Measurements from ENCODE around the gene SOX6.
"Not testable (repeated sequence)": the region's sequence is repeated elsewhere in the genome, so short reads cannot be mapped to it uniquely, and the experiment has no call there.

SOX6 gene

DNA sequence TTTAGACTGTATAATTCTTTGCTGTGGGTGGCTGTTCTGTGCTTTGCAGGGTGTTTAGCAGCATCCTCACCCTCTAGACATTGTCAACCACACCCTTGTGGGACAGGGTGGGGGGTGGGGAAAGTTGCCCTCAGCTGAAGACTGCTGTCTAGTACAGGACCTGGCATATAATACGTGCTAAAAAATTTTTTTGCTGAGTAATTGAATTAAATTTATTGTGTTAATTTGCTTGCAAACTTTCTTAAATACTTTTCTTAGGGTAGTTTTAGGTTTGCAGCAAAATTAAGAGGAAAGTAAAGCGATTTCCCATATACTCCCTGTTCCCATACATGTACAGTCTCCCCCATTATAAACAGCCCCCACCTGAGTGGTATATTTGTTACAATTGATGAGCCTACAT, 268.5 kb downstream of the SOX6 start:
- no peak for DNase-seq

GRCh38 chr11:16086229-16086819, 270.0 kb downstream of the SOX6 start:
- DNase-seq = no peak

- DNase-seq = no peak
These were observed 274.0 kb downstream of the SOX6 start for GRCh38 chr11:16082095-16083055.

DNA sequence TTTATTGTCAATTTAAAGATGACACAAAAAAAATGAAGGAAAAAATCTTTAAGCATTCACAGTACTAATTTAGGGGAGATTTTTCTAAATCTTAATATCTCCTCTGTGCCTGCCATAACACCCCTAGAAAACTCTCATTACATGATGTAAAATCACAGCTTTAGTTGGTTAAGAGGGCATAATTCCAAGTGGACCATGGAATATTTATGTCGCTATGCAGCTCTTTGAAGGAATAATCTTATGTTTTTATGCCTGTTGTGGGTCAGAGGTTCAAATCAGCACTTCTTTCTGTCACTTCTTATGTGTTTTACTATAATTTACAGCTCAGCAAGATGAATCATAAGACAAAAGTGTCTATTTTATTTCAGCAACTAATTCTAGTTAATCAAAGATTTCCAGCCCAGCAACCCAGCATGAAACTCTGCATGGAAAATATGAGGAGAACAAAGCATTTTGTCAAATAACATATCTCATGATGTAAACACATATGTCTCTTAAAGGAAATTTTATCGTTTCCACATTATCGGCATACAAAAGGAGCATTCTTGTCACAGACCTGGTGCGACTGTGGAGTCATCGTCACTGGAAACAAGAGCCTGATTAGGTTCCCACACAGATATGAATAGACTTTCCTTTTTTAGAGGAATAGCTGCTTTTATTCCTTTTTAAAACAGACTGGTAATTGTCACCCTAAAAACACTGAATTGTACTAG, 274.8 kb downstream of the SOX6 start:
- DNase-seq = no peak

DNA sequence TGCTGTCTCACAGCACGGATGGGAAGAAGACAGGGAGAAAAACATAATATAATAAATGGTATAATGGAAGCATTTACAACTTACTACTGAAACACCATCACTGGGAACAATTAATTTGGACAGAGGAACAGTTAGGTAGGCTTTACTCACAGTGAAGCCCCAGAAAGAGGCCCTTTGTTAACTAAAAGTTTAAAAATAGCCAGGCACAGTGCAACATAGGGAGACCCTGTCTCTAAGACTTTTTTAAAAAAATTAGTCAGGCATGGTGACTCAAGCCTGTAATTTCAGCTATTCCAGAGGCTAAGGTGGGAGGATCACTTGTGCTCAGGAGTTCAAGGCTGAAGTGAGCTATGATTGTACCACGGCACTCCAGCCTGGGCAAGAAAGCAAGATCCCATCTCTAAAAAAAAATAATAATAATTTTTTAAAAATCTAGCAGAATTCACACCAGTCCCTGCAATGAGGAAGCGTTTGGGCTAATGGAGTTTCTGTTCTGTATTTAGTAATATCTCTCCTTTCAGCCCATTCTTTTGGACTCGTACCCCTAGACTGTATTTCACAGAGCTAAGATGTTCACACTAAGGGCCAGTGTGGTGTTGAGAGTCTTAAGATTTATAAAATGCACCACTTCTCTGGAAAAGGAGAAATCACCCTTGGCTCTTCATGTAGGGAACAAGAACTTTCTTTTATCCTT, 275.5 kb downstream of the SOX6 start:
- DNase-seq = no peak

DNA sequence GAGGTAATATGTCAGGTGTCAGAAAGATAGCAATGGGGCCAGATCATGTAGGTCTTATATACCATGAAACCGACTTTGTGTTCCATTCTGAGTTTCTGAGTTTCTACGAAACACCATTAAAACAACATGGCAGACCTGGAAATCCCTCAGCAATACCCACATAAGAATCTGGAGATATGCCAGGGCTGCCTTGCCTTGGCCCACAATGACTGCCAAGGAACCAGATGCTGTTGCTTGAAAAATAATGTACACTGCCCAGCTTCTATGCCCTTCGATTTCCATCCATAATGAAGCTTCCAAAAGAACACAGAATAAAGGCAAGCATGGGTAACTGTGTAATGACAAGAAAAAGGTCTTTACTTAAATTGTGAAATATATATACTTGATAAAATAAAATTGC, 277.4 kb downstream of the SOX6 start:
- DNase-seq = no peak

DNA sequence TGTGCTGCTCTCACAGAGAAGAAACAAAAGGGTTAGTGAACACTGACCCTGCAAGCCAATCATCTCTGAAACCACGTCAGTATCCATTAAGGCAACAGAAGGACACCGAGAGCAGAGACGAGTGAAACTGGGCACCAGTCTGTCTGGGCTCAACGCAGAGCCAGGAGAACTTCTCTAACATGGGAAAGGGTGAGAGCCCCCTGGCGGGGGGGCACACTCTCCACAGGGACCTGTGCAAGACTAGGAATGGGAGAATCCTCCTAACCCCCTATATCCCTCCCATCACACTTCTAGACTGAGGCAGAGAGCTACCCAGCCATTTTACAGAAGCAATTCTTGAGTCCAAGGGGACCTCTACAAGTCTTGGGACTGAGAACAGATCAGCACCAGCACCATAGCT, 285.8 kb downstream of the SOX6 start:
- DNase-seq = no peak

DNA sequence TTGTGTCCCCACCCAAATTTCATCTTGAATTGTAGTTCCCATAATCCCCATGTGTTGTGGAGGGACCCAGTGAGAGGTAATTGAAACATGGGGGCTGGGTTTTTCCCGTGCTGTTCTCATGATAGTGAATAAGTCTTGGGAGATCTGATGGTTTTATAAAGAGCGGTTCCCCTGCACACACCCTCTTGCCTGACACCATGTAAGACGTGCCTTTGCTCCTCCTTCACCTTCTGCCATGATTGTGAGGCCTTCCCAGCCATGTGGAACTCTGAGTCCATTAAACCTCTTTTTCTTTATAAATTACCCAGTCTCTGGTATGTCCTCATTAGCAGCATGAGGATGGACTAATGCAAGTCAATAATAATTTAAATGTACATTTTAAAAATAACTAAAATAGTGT, 289.1 kb downstream of the SOX6 start:
- DNase-seq = not testable (repeated sequence)

- DNase-seq = no peak
These were observed 297.0 kb downstream of the SOX6 start for GRCh38 chr11:16059332-16059731.

- DNase-seq = no peak
These were observed 297.7 kb downstream of the SOX6 start for GRCh38 chr11:16058671-16059070.

DNA sequence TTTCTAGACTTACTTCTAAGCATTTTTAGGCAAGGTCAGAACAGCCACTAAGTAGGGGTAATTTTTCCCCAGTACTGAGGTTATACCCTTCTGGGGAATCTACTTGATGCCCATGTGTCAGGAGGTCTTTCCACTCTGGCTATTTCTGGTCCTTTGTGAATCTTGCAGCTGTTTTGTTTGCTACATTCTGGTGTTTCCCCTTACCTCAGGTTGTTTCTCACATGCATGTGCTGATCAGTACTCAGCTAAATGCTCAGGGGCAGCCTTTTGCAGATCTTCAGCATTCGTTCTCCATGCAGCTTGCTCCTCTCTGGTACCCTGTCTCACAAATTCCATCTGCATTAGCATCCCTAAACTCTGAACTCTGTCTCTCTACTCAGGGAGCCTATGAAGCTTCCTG, 303.6 kb downstream of the SOX6 start:
- no peak for DNase-seq

DNA sequence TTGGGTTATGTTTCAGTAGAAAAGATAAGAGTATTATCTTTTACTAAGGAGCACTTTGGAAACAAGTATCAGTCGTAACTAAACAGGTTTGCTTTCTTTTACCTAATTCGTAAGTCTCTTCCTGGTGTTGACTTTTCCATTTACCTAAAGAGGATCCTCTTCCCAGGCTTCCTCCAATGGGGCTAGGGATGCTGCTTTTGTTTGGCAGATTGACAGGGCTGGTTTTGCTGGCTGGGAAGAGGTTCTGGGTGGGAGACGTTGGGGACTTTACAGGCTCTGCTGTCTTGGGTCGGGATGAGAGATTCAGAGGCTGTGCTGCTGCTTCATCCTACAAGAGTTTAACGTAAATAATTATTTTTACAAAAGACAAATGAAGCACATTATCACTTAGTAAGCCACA, 306.7 kb downstream of the SOX6 start:
- DNase-seq = no peak

- DNase-seq = no peak
These were observed 309.3 kb downstream of the SOX6 start for GRCh38 chr11:16047073-16047472.

GRCh38 chr11:16043617-16044016, 312.7 kb downstream of the SOX6 start:
- no peak for DNase-seq

GRCh38 chr11:16041207-16041606, 315.1 kb downstream of the SOX6 start:
- DNase-seq = no peak

- no peak for DNase-seq
These were observed 316.2 kb downstream of the SOX6 start for GRCh38 chr11:16040151-16040550.

DNA sequence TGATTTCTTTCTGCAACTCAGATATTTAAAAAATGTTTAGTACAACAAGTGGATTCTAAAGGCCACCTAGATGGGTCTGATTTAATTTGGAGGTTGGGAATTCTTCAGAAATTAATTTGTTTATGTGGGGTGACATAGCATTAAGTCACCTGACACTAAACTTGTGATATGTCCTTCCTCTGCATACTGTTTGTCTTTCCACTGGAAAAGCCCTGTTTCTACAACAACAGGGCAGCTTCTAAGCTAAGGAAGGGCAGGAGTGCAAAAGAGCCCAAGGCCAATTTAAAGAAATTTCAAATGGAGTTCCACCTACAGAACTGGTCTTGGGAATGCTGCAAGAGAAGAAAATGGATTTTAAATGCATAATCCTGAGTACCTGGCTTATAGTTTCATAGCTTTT, 319.2 kb downstream of the SOX6 start:
- DNase-seq = no peak

DNA sequence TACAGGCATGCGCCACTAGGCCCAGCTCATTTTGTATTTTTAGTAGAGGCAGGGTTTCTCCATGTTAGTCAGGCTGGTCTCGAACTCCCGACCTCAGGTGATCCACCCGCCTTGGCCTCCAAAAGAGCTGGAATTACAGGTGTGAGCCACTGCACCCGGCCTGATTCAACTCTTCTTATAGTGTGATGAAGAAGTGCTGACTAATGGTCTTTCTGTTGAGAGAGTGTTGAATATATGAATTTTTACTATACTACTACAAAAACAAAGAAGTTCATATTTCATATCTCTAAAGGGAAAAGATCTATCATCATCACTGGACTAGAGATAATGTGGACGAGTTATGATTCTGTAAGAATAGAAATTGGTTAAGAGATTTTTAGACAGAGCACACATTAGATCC, 320.1 kb downstream of the SOX6 start:
- DNase-seq = no peak

DNA sequence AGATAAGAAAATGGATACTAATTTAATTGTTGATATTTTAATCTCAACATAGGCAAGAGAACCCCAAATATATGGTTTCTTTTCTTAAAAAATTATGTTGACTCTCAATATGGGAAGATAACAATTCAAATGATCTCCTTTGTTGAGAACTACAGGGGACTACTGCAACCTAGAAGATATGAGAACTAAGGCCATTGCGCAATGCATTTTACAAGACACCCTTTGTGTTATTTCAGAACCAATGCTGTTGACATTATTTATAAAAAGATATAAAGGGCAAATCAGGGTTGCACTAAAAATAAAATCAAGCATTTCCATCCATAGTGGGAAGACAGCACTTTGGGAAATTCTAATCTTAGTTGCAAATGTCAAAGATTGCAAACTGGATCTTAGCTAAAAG, 322.3 kb downstream of the SOX6 start:
- no peak for DNase-seq

DNA sequence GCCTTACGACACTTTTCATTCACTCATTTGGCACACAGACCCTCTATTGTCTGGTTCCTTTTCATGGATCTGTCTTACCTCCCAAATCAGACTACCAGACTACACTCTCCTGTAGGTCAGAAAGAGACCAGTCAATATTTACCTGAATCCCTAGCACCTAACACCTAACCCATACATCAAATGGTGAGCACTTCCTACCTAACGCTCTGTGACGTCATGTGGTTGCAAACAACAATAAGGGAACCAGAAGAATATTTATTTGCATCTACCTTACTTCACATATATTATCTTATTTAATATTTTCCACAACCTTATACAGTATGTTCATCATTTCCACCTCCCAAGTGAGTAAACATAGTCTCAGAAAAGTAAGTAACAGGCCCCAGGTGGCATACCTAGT, 323.4 kb downstream of the SOX6 start:
- no peak for DNase-seq

DNA sequence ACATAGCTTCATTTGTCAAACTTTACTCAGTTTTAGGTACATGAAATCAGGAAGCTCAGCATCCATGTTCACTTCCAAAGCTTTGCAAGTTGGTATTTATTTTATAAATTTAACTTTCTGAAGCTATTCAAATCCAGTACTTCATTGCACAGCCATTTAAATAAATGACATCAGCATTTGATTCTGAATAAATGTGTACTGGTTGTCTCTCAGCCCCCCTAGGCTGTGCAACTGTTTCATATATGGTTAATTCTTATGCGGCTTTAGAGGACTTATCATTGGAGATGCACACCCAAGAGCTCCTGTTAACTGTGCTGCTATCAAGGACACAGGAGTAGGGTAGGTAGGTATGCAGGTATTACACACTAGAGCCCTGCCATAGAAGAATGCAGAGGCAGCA, 325.1 kb downstream of the SOX6 start:
- DNase-seq = no peak

DNA sequence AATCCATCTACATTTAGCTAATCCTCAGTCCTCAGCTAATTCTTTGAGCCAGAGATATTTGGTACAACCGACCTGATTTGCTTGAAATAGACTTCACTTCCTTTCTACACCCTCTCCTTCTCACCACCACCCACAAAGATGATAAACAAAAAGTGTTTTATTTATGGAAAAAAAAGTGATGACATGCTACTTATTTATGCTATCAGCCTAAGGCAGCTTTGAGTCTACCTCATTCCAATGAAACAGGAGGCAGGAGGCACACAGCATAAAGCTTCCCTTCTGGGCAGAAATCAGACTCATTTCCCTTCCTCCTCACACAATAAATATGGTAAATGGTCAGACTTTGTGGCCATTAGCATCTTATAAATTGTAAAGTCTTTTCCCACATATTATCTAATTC, 325.7 kb downstream of the SOX6 start:
- no peak for DNase-seq

- not testable (repeated sequence) for DNase-seq
These were observed 327.2 kb downstream of the SOX6 start for GRCh38 chr11:16029151-16029550.
